Kidney glomerular epithelial cell (primary cell): ENCODE data around the gene NADSYN1.

Source experiments
- DNase-seq: peaks from one replicate; lab custom pipeline; 2025; lab: John Stamatoyannopoulos, UW

NADSYN1 gene

GRCh38 chr11:71433648-71434450, 19.2 kb upstream of the NADSYN1 start:
- no peak for DNase-seq

GRCh38 chr11:71434576-71435130, 18.4 kb upstream of the NADSYN1 start:
- no peak for DNase-seq

GRCh38 chr11:71435278-71435951, 17.6 kb upstream of the NADSYN1 start:
- no peak for DNase-seq

GRCh38 chr11:71436861-71437260, 16.1 kb upstream of the NADSYN1 start:
- DNase-seq: no peak

DNA sequence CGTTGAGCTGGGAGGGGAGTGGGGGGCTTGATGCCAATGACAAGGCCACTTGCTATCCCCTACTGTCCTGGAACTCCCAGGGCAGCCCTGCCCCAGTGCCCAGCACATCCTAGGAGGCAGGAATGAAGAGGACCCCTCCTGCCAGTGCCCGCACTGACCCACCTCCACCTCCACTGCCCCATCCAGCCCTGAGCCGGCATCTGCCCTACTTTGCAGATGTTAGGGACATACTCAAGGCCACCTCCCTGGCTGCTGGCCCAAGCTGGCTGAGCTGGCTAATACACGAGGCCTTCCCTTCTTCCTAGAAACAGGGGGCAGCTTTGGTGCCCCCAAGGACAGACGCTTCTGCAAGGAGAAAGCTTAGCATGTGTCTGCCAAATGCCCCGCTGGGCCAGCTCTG, 15.6 kb upstream of the NADSYN1 start:
- DNase-seq: no peak

- no peak for DNase-seq
These were observed 15.1 kb upstream of the NADSYN1 start for GRCh38 chr11:71437879-71438278.

DNA sequence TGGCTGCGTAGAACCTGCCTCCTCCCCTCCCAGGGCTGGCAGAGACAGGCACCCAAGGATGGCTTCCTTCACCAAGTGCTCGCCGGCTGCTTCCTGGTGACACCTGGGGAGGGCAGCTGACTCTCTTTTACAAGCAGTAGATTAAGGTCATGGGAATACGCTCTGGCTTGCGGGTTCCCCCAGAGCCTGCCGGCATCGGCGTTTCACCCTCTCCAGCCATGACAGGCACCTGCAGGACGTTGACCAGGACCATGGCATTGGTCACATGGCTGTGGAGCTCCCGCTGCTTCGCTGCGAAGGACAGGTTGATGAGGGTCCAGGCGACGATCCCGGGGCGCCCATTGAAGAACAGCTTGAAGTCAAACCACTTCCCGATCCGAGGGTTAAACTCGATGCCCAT, 14.4 kb upstream of the NADSYN1 start:
- no peak for DNase-seq

- DNase-seq: no peak
These were observed 12.8 kb upstream of the NADSYN1 start for GRCh38 chr11:71440021-71440755.

DNA sequence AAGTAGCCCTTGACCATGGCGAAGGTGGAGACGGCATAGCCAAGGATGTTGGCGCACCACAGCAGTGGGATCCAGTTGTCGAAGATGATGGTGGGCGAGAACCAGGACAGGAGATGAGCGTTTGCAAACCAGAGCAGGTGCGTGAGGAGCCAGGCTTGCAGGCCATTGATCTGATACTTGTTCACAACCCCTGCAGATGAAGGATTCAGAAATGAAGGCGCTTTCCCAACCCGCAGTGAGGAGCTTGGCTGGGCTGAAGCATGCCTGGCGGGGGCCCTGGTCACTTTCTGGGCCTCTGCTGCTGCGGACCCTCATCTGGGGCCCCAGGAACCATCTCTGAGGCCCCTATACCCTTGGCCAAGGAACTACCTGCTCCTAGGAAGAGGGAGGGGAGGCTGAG, 11.8 kb upstream of the NADSYN1 start:
- DNase-seq: no peak

- no peak for DNase-seq
These were observed 10.9 kb upstream of the NADSYN1 start for GRCh38 chr11:71442123-71442522.

GRCh38 chr11:71442880-71443279, 10.1 kb upstream of the NADSYN1 start:
- DNase-seq: no peak

DNA sequence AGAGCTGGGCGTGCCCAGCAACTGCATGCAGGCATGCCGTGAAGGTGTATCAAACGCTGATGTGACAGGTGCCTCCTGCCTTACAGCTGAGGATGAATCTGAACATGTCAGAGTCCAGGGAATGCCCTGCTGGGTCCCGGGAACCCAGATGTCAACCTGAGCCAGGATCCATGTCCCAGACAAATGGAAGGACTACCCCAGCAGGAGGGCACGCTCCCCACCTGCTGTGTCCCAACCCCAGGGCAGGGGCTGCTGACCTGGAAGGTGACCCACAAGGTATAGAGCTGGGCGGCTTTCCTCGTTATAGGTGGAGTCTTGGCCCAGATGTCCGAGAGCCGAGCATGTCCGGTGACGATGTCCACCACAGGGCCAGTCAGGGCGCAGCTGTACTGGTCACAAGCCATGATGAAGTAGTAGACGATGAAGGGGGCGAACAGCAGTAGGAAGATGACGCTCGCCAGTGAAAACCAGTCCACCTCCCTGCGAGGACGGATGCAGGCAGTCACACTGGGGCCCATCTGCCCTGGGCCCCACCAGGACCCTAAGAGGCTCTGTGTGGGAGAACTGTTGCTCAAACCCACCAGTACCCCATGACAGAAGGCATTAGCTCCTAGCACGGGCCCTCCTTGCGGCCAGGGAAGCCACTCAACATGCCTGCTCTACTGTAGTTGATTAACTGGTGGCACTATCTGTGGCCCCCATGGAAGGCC, 9.1 kb upstream of the NADSYN1 start:
- no peak for DNase-seq

GRCh38 chr11:71444811-71445210, 8.2 kb upstream of the NADSYN1 start:
- DNase-seq: no peak

GRCh38 chr11:71446150-71446549, 6.9 kb upstream of the NADSYN1 start:
- no peak for DNase-seq

DNA sequence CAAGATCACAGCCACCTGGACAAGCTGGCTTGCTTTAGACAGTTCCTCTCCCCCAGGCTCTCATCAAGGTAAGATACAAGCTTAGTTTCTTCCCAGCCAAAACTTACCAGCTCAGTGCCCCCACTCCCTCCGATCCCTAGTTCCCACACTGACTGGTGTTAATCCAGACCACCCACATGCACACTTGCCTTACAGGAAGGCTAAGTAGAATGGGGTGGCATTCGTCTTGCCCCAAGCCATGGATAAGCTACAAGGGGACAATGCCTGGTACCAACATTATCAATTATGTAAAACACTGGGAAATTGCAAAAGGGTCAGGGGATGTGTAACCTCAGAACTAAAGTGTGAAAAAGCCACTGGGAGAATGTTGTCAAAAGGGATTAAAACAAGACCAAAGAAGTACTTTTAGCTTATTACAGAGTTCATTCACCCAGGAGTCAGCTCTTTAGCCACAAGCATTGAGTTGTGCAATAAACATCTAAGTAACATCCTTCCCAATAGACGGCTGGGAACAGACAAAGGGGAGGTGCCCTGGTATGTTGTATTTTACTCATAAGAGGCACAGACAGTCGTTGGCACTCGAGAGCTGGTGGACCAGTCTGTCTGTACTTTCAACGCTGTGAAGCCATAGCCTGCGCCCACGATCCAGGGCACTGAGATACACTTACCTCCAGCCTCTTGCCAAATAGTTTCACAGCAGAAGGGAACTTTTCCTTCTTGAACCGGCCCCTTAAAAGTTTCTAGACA, 5.9 kb upstream of the NADSYN1 start:
- DNase-seq: no peak

GRCh38 chr11:71447791-71448256, 5.2 kb upstream of the NADSYN1 start:
- DNase-seq: no peak

- DNase-seq: peak; percentile 63
These were observed 4.5 kb upstream of the NADSYN1 start, which contains the start of gene DHCR7 for GRCh38 chr11:71448257-71449171. Gene DHCR7, minus strand, starts transcription at chr11:71448393. Its CDS starts 3,441 bp downstream, at chr11:71444952.

DNA sequence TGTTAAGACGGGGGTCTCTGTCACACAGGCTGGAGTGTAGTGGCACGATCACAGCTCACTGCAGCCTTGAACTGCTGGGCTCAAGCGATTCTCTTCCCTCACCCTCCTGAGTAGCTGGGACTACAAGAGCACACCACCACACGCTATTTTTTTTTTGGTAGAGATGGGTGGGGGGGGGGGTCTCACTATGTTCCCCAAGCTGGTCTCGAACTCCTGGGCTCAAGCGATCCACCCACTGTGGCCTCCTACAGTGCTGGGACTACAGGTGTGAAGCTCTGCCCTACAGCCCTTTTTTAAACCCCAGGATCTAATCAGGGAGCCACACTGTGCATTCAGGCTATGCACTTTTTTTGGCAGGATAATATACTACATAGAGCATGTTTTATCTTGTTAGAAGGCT, 3.4 kb upstream of the NADSYN1 start:
- DNase-seq: no peak

DNA sequence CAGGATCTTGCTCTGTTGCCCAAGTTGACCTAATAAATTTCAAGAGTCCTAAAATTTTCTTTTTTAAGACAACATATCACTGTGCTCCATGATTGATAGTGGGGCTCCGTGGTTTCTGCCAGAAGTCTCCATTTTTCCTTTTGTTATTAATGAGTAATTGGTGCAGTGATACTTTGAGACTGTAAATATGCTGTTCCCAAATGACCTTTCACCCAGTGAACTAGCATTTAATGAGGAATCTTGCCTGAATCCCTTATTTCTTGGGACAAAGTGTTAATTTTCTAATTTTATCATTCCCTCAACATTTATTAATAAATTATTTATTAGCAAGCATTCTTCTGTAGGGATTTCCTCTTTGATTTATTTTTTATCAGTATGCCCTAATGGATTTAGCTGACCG, 2.5 kb upstream of the NADSYN1 start:
- DNase-seq: no peak

GRCh38 chr11:71450939-71451338, 2.1 kb upstream of the NADSYN1 start:
- no peak for DNase-seq
